GM19463 (cell line): ENCODE data around the gene CFAP298.
A peak's percentile ranks its signal among the peaks of the same experiment; 100 is the strongest.
"Not testable (repeated sequence)": the region's sequence is repeated elsewhere in the genome, so short reads cannot be mapped to it uniquely, and the experiment has no call there.

Source experiments
- ATAC-seq: cut with Tn5 transposase; IDR thresholded peaks from one replicate; pipeline ENCODE4 v1.9.1; 2021; ENCODE audit warnings: mild to moderate bottlenecking, moderate library complexity; ENCODE audit not compliant: unreplicated experiment

CFAP298 gene

GRCh38 chr21:32569261-32570230 is 42.6 kb downstream of the CFAP298 start:
- ATAC-seq, result peak; percentile 77

GRCh38 chr21:32567626-32568025 is 44.6 kb downstream of the CFAP298 start:
- no peak for ATAC-seq

- no peak for ATAC-seq
Measured at GRCh38 chr21:32566741-32567389, 45.3 kb downstream of the CFAP298 start.

- no peak for ATAC-seq
Measured at GRCh38 chr21:32565856-32566465, 46.2 kb downstream of the CFAP298 start.

- no peak for ATAC-seq
Measured at GRCh38 chr21:32562915-32563314, 49.3 kb downstream of the CFAP298 start.

- no peak for ATAC-seq
Measured at GRCh38 chr21:32562426-32562825, 49.8 kb downstream of the CFAP298 start.

- not testable (repeated sequence) for ATAC-seq
Measured at GRCh38 chr21:32561476-32561875, 50.7 kb downstream of the CFAP298 start.

GRCh38 chr21:32560896-32561295 is 51.3 kb downstream of the CFAP298 start:
- ATAC-seq, result no peak

- ATAC-seq, result no peak
Measured at GRCh38 chr21:32559006-32559610, 53.1 kb downstream of the CFAP298 start.

- ATAC-seq, result no peak
Measured at GRCh38 chr21:32558106-32558505, 54.1 kb downstream of the CFAP298 start.

GRCh38 chr21:32554832-32555638 is 57.1 kb downstream of the CFAP298 start:
- no peak for ATAC-seq

- ATAC-seq, result no peak
Measured at GRCh38 chr21:32549886-32550285, 62.3 kb downstream of the CFAP298 start.

- no peak for ATAC-seq
Measured at GRCh38 chr21:32549440-32549839, 62.7 kb downstream of the CFAP298 start.
